WTC11 (cell line): ENCODE data around the gene SMAD5. TPM values are rescaled to one million over a fixed set of nuclear protein-coding genes. Genes with fewer than 3 reads are reported as not detected.

Source experiments
- ATAC-seq: fragments of 200-7000 bp; cut with Tn5 transposase; 2 replicates; pipeline ENCODE4 v1.10.0; 2021; ENCODE audit warnings: mild to moderate bottlenecking, moderate library complexity
- CTCF ChIA-PET: fragments of 300-600 bp; sonication (Branson Sonifier 250); formaldehyde crosslinking; loops from one replicate; lab custom pipeline; 2021; ENCODE audit warnings: antibody characterized with exemption; lab: Charles Lee
- POLR2A ChIA-PET: fragments of 350-600 bp; sonication (Branson Sonifier 250); formaldehyde crosslinking; loops from one replicate; lab custom pipeline; 2021; ENCODE audit warnings: antibody characterized with exemption; lab: Charles Lee
- DNase-seq: peaks from one replicate; pipeline ENCODE4 v3.0.0; 2021; ENCODE audit warnings: low spot score
- H3K27ac Mint-ChIP-seq: 2 replicates; pipeline ENCODE4 v1.8.0; 2021; ENCODE audit warnings: mixed read lengths
- H3K27me3 Mint-ChIP-seq: 2 replicates; pipeline ENCODE4 v1.8.0; 2021; ENCODE audit warnings: low read depth, mild to moderate bottlenecking, moderate library complexity, mixed read lengths
- H3K36me3 Mint-ChIP-seq: 2 replicates; pipeline ENCODE4 v1.8.0; 2021; ENCODE audit warnings: mixed read lengths
- H3K4me1 Mint-ChIP-seq: 2 replicates; pipeline ENCODE4 v1.8.0; 2022; ENCODE audit warnings: mixed read lengths
- H3K4me3 Mint-ChIP-seq: 2 replicates; pipeline ENCODE4 v1.8.0; 2021; ENCODE audit warnings: mild to moderate bottlenecking, moderate library complexity, mixed read lengths
- H3K9me3 Mint-ChIP-seq: 2 replicates; pipeline ENCODE4 v1.8.0; 2021; ENCODE audit warnings: mixed read lengths
- ATF1 ChIP-seq: sonication (generic); formaldehyde crosslinking; IDR thresholded peaks from 2 replicates; pipeline ENCODE4 v1.8.1; 2023; ENCODE audit warnings: mild to moderate bottlenecking, moderate library complexity, missing genetic modification reagents
- CBFB ChIP-seq: sonication (generic); formaldehyde crosslinking; IDR thresholded peaks from 2 replicates; pipeline ENCODE4 v1.8.1; 2022; ENCODE audit warnings: mild to moderate bottlenecking, low read depth, missing genetic modification reagents
- CREB1 ChIP-seq: sonication (generic); formaldehyde crosslinking; IDR thresholded peaks from 2 replicates; pipeline ENCODE4 v1.8.0; 2023; ENCODE audit warnings: mild to moderate bottlenecking, missing genetic modification reagents
- CREM ChIP-seq: sonication (generic); formaldehyde crosslinking; IDR thresholded peaks from 2 replicates; pipeline ENCODE4 v1.8.1; 2022; ENCODE audit warnings: mild to moderate bottlenecking, missing genetic modification reagents, moderate library complexity
- ELF4 ChIP-seq: sonication (generic); formaldehyde crosslinking; IDR thresholded peaks from 2 replicates; pipeline ENCODE4 v1.8.1; 2022; ENCODE audit warnings: low read depth, mild to moderate bottlenecking, moderate library complexity, missing genetic modification reagents
- ESRRA ChIP-seq: sonication (generic); formaldehyde crosslinking; IDR thresholded peaks from 2 replicates; pipeline ENCODE4 v1.8.1; 2022; ENCODE audit warnings: mild to moderate bottlenecking, missing genetic modification reagents, borderline replicate concordance
- FOXK1 ChIP-seq: sonication (generic); formaldehyde crosslinking; IDR thresholded peaks from 2 replicates; pipeline ENCODE4 v1.8.0; 2022; ENCODE audit warnings: mild to moderate bottlenecking, moderate library complexity, missing genetic modification reagents
- GRHL2 ChIP-seq: fragments of 250-450 bp; sonication (Bioruptor Pico); IDR thresholded peaks from 2 replicates; pipeline ENCODE4 v1.8.0; 2022; ENCODE audit warnings: mild to moderate bottlenecking, moderate library complexity; ENCODE audit not compliant: insufficient replicate concordance, severe bottlenecking
- JAZF1 ChIP-seq: fragments of 250-450 bp; sonication (Bioruptor Pico); IDR thresholded peaks from 2 replicates; pipeline ENCODE4 v1.9.0; 2021; ENCODE audit warnings: moderate library complexity, mild to moderate bottlenecking, inconsistent platforms
- MLX ChIP-seq: sonication (generic); formaldehyde crosslinking; IDR thresholded peaks from 2 replicates; pipeline ENCODE4 v1.8.1; 2023; ENCODE audit warnings: mild to moderate bottlenecking, missing genetic modification reagents, moderate library complexity
- NR3C1 ChIP-seq: sonication (generic); formaldehyde crosslinking; conservative IDR thresholded peaks from 2 replicates; pipeline ENCODE4 v1.8.1; 2023; ENCODE audit warnings: low read depth, mild to moderate bottlenecking, missing genetic modification reagents
- PRDM15 ChIP-seq: sonication (generic); formaldehyde crosslinking; IDR thresholded peaks from 2 replicates; pipeline ENCODE4 v1.8.0; 2022; ENCODE audit warnings: missing genetic modification reagents
- RELA ChIP-seq: sonication (generic); formaldehyde crosslinking; IDR thresholded peaks from 2 replicates; pipeline ENCODE4 v1.8.1; 2022; ENCODE audit warnings: missing genetic modification reagents, mild to moderate bottlenecking, borderline replicate concordance
- SP1 ChIP-seq: sonication (generic); formaldehyde crosslinking; conservative IDR thresholded peaks from 2 replicates; pipeline ENCODE4 v1.8.1; 2022; ENCODE audit warnings: missing genetic modification reagents
- TEAD4 ChIP-seq: sonication (generic); formaldehyde crosslinking; IDR thresholded peaks from 2 replicates; pipeline ENCODE4 v1.8.0; 2022; ENCODE audit warnings: mild to moderate bottlenecking, missing genetic modification reagents
- TP53 ChIP-seq: sonication (generic); formaldehyde crosslinking; IDR thresholded peaks from 2 replicates; pipeline ENCODE4 v1.8.1; 2023; ENCODE audit warnings: mild to moderate bottlenecking, missing genetic modification reagents
- ZMAT4 ChIP-seq: fragments of 250-450 bp; sonication (Bioruptor Pico); IDR thresholded peaks from 2 replicates; pipeline ENCODE4 v1.9.0; 2021; ENCODE audit warnings: mild to moderate bottlenecking
- ZNF232 ChIP-seq: sonication (generic); formaldehyde crosslinking; IDR thresholded peaks from 2 replicates; pipeline ENCODE4 v1.8.0; 2022; ENCODE audit warnings: mild to moderate bottlenecking, missing genetic modification reagents
- ZNF317 ChIP-seq: sonication (generic); formaldehyde crosslinking; IDR thresholded peaks from 2 replicates; pipeline ENCODE4 v1.8.1; 2023; ENCODE audit warnings: low read depth, mild to moderate bottlenecking, moderate library complexity, missing genetic modification reagents, borderline replicate concordance
- ZNF425 ChIP-seq: fragments of 250-450 bp; sonication (Bioruptor Pico); conservative IDR thresholded peaks from 2 replicates; pipeline ENCODE4 v1.9.0; 2021; ENCODE audit warnings: mild to moderate bottlenecking
- ZNF671 ChIP-seq: fragments of 250-450 bp; sonication (Bioruptor Pico); IDR thresholded peaks from 2 replicates; pipeline ENCODE4 v1.8.0; 2021; ENCODE audit warnings: mild to moderate bottlenecking
- total RNA-seq: library from RNA; stranded (reverse); gene quantifications from 3 replicates; pipeline ENCODE4 v1.2.3, GENCODE V29; 2021
- TF ChIP-seq, protein P1 (sequence below): fragments of 250-450 bp; sonication (Bioruptor Pico); IDR thresholded peaks from 2 replicates; pipeline ENCODE4 v2.1.2; 2022; ENCODE audit warnings: mild to moderate bottlenecking, moderate library complexity
- TF ChIP-seq, protein P2 (sequence below): sonication (generic); formaldehyde crosslinking; IDR thresholded peaks from 2 replicates; pipeline ENCODE4 v1.8.0; 2022; ENCODE audit warnings: mild to moderate bottlenecking, missing genetic modification reagents
- TF ChIP-seq, protein P3 (sequence below): sonication (generic); formaldehyde crosslinking; IDR thresholded peaks from 2 replicates; pipeline ENCODE4 v1.8.1; 2022; ENCODE audit warnings: low read depth, missing genetic modification reagents, borderline replicate concordance
- TF ChIP-seq, protein P4 (sequence below): sonication (generic); formaldehyde crosslinking; IDR thresholded peaks from 2 replicates; pipeline ENCODE4 v1.8.1; 2023; ENCODE audit warnings: mild to moderate bottlenecking, missing genetic modification reagents, moderate library complexity

The SMAD5 gene
- total RNA-seq, 1 experiment from 2014 or later = 65.2 TPM

GRCh38 chr5:136128481-136128880 is 4.2 kb upstream of the SMAD5 start:
- Mint-ChIP-seq H3K27me3 (peaks cover 51% of the 10 kb centered on the region), H3K4me1 (peaks cover 11% of the 10 kb centered on the region), H3K4me3 (no peak overlapping the region), H3K9me3 (no peaks in the 10 kb centered on the region), H3K36me3 (no peaks in the 10 kb centered on the region), H3K27ac (no peak overlapping the region)
- POLR2A ChIA-PET = no interaction called here
- ATAC-seq (no peak), DNase-seq (no peak)
- CTCF ChIA-PET = no interaction called here
- TF ChIP-seq TP53 (CRISPR knock-in tag) (no peak), ATF1 (CRISPR knock-in tag) (no peak), SP1 (CRISPR knock-in tag) (no peak), TEAD4 (no peak), ELF4 (CRISPR knock-in tag) (no peak), ZNF671 (CRISPR knock-in tag) (no peak), ESRRA (CRISPR knock-in tag) (no peak), GRHL2 (CRISPR knock-in tag) (no peak), ZNF232 (CRISPR knock-in tag) (no peak)
- TF ChIP-seq, protein P1, sequence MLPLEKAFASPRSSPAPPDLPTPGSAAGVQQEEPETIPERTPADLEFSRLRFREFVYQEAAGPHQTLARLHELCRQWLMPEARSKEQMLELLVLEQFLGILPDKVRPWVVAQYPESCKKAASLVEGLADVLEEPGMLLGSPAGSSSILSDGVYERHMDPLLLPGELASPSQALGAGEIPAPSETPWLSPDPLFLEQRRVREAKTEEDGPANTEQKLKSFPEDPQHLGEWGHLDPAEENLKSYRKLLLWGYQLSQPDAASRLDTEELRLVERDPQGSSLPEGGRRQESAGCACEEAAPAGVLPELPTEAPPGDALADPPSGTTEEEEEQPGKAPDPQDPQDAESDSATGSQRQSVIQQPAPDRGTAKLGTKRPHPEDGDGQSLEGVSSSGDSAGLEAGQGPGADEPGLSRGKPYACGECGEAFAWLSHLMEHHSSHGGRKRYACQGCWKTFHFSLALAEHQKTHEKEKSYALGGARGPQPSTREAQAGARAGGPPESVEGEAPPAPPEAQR (CRISPR knock-in tag) = no peak

DNA sequence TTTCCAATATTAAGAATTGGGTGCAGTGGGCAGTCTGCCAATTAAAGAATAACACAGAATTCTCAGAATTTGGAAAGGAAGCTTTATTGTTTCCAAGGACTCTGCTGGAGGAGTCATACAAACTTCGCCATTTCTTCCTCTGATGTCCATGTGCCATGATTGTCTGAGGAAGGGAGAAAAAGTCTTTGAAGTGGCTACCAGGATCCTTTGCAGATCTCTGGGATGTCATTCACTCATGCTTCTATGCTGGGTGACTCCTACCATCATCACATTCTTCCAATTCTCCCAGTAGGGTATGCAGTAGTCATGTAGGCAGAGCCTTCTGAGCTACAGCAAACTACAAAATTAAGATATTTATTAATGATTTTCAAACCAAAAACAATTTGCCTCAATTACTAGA is 3.2 kb upstream of the SMAD5 start:
- no peak for ATAC-seq
- Mint-ChIP-seq H3K27me3 (peaks cover 51% of the 10 kb centered on the region), H3K4me1 (peaks cover 17% of the 10 kb centered on the region), H3K27ac (no peak overlapping the region), H3K9me3 (no peaks in the 10 kb centered on the region), H3K4me3 (no peak overlapping the region), H3K36me3 (no peaks in the 10 kb centered on the region)
- POLR2A ChIA-PET = no interaction called here
- CTCF ChIA-PET = no interaction called here
- DNase-seq = no peak
- no peak for TF ChIP-seq ZNF317 (CRISPR knock-in tag)
- no peak for TF ChIP-seq ZMAT4 (CRISPR knock-in tag)
- no peak for TF ChIP-seq RELA (CRISPR knock-in tag)
- TF ChIP-seq, protein P2, sequence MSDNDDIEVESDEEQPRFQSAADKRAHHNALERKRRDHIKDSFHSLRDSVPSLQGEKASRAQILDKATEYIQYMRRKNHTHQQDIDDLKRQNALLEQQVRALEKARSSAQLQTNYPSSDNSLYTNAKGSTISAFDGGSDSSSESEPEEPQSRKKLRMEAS = no peak
- TF ChIP-seq PRDM15 (CRISPR knock-in tag) = no peak
- TF ChIP-seq, protein P3, sequence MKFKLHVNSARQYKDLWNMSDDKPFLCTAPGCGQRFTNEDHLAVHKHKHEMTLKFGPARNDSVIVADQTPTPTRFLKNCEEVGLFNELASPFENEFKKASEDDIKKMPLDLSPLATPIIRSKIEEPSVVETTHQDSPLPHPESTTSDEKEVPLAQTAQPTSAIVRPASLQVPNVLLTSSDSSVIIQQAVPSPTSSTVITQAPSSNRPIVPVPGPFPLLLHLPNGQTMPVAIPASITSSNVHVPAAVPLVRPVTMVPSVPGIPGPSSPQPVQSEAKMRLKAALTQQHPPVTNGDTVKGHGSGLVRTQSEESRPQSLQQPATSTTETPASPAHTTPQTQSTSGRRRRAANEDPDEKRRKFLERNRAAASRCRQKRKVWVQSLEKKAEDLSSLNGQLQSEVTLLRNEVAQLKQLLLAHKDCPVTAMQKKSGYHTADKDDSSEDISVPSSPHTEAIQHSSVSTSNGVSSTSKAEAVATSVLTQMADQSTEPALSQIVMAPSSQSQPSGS (CRISPR knock-in tag) = no peak
- TF ChIP-seq, protein P4, sequence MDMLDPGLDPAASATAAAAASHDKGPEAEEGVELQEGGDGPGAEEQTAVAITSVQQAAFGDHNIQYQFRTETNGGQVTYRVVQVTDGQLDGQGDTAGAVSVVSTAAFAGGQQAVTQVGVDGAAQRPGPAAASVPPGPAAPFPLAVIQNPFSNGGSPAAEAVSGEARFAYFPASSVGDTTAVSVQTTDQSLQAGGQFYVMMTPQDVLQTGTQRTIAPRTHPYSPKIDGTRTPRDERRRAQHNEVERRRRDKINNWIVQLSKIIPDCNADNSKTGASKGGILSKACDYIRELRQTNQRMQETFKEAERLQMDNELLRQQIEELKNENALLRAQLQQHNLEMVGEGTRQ (CRISPR knock-in tag) = no peak
- TF ChIP-seq CBFB (CRISPR knock-in tag) = no peak
- TF ChIP-seq MLX (CRISPR knock-in tag) = no peak
- TF ChIP-seq CREB1 (CRISPR knock-in tag) = no peak
- no peak for TF ChIP-seq FOXK1
- TF ChIP-seq CREM (CRISPR knock-in tag) = no peak
- TF ChIP-seq JAZF1 = no peak
- TF ChIP-seq ZNF425 (CRISPR knock-in tag) = no peak
- TF ChIP-seq NR3C1 (CRISPR knock-in tag) = no peak
